ENCODE measurements around the gene IGLL5. TPM values are rescaled to one million over a fixed set of nuclear protein-coding genes. Genes with fewer than 3 reads are reported as not detected.

Gene IGLL5
- total RNA-seq, 2 experiments from 2014 or later: not detected

- ChIA-PET POLR2A (no interaction called here), CTCF (no interaction called here)
Measured at GRCh38 chr22:22908941-22909604, 21.5 kb downstream of the IGLL5 start.

- POLR2A ChIA-PET: no interaction called here
- CTCF ChIA-PET: no interaction called here
Measured at GRCh38 chr22:22909605-22910271, 22.1 kb downstream of the IGLL5 start.

- POLR2A ChIA-PET: no interaction called here
- CTCF ChIA-PET: interaction anchor here (0.7 kb wide), 1 partner anchor 33 kb away, joined by 3 read pairs; no protein-coding TSS in a partner anchor
Measured at GRCh38 chr22:22910272-22911240, 22.9 kb downstream of the IGLL5 start.

- POLR2A ChIA-PET: no interaction called here
- CTCF ChIA-PET: interaction anchor here (0.7 kb wide), 1 partner anchor 32 kb away, joined by 3 read pairs; no protein-coding TSS in a partner anchor
Measured at GRCh38 chr22:22911327-22912134, 23.9 kb downstream of the IGLL5 start.

GRCh38 chr22:22912135-22912987, 24.7 kb downstream of the IGLL5 start:
- POLR2A ChIA-PET: no interaction called here
- CTCF ChIA-PET: no interaction called here

- POLR2A ChIA-PET: no interaction called here
- CTCF ChIA-PET: no interaction called here
Measured at GRCh38 chr22:22912988-22913253, 25.3 kb downstream of the IGLL5 start.

GRCh38 chr22:22913989-22914388, 26.4 kb downstream of the IGLL5 start:
- CTCF ChIA-PET: no interaction called here
- POLR2A ChIA-PET: no interaction called here

- CTCF ChIA-PET: no interaction called here
- POLR2A ChIA-PET: no interaction called here
Measured at GRCh38 chr22:22914726-22915669, 27.4 kb downstream of the IGLL5 start.

GRCh38 chr22:22915670-22916035, 28.0 kb downstream of the IGLL5 start:
- POLR2A ChIA-PET: no interaction called here
- CTCF ChIA-PET: interaction anchor here (1.1 kb wide), 1 partner anchor 39 kb away, joined by 5 read pairs; no protein-coding TSS in a partner anchor

- POLR2A ChIA-PET: no interaction called here
Measured at GRCh38 chr22:22916215-22916951, 28.8 kb downstream of the IGLL5 start.

GRCh38 chr22:22916952-22917290, 29.3 kb downstream of the IGLL5 start:
- POLR2A ChIA-PET: no interaction called here
- CTCF ChIA-PET: interaction anchor here (1.1 to 1.3 kb wide), 2 partner anchors 26 to 38 kb away, joined by 3 to 5 read pairs; no protein-coding TSS in a partner anchor

More at GRCh38 chr22:22916215-22916951, 28.8 kb downstream of the IGLL5 start:
- CTCF ChIA-PET: interaction anchor here (1.1 to 1.3 kb wide), 2 partner anchors 26 to 38 kb away, joined by 3 to 5 read pairs; no protein-coding TSS in a partner anchor

- CTCF ChIA-PET: interaction anchor here (1.3 kb wide), 1 partner anchor 25 kb away, joined by 3 read pairs; no protein-coding TSS in a partner anchor
- POLR2A ChIA-PET: no interaction called here
Measured at GRCh38 chr22:22917377-22917776, 29.8 kb downstream of the IGLL5 start.

- POLR2A ChIA-PET: no interaction called here
- CTCF ChIA-PET: no interaction called here
Measured at GRCh38 chr22:22918297-22918965, 30.8 kb downstream of the IGLL5 start.

- POLR2A ChIA-PET: no interaction called here
Measured at GRCh38 chr22:22919041-22919440, 31.4 kb downstream of the IGLL5 start.

GRCh38 chr22:22920104-22920654, 32.6 kb downstream of the IGLL5 start:
- CTCF ChIA-PET: no interaction called here

More at GRCh38 chr22:22919041-22919440, 31.4 kb downstream of the IGLL5 start:
- CTCF ChIA-PET: no interaction called here

GRCh38 chr22:22920910-22921550, 33.4 kb downstream of the IGLL5 start:
- POLR2A ChIA-PET: no interaction called here
- CTCF ChIA-PET: no interaction called here

More at GRCh38 chr22:22920104-22920654, 32.6 kb downstream of the IGLL5 start:
- POLR2A ChIA-PET: no interaction called here

All from activated CD8-positive, alpha-beta memory T cell treated with anti-CD3 and anti-CD28 coated beads for 36 hours (primary cell).